ENCODE data around the gene MTM1.

Gene MTM1

GRCh38 chrX:150683536-150684146, 115.2 kb downstream of the MTM1 start:
- peak; percentile 45 for TF ChIP-seq RAD21 (IDR thresholded peaks at IDR 0.05; ENCODE audit: low read depth)
- TF ChIP-seq FOXM1 (IDR thresholded peaks at IDR 0.05; ENCODE audit: borderline replicate concordance, low read depth) = no peak

GRCh38 chrX:150688911-150689451, 120.6 kb downstream of the MTM1 start:
- TF ChIP-seq TEAD4 (IDR thresholded peaks at IDR 0.05) (peak; percentile 5; the same call in 1 of the 2 replicates), YY1 (IDR thresholded peaks at IDR 0.05; ENCODE audit: low read depth) (no peak), REST (IDR thresholded peaks at IDR 0.05; ENCODE audit: low read depth) (no peak), TCF12 (IDR thresholded peaks at IDR 0.05; ENCODE audit: low read depth) (0 out of 2 replicates have a peak, but pooled peaks have one; percentile 34), MAX (IDR thresholded peaks at IDR 0.05) (peak; percentile 36; the same call in 1 of the 2 replicates), NFIC (IDR thresholded peaks at IDR 0.05) (peak; percentile 11; the same call in 1 of the 2 replicates), EP300 (IDR thresholded peaks at IDR 0.05; ENCODE audit: borderline replicate concordance) (no peak; the same call in 1 of the 2 replicates)

GRCh38 chrX:150690126-150690525, 121.7 kb downstream of the MTM1 start:
- TF ChIP-seq ZBTB7A (IDR thresholded peaks at IDR 0.05; ENCODE audit: low read depth) = no peak
- TF ChIP-seq YY1 (IDR thresholded peaks at IDR 0.05; ENCODE audit: low read depth) = peak; percentile 72
- no peak for TF ChIP-seq USF1 (IDR thresholded peaks at IDR 0.05)
- TF ChIP-seq REST (IDR thresholded peaks at IDR 0.05; ENCODE audit: low read depth) = no peak
- no peak for TF ChIP-seq EGR1 (IDR thresholded peaks at IDR 0.05)
- no peak for TF ChIP-seq MAX (IDR thresholded peaks at IDR 0.05)
- no peak for TF ChIP-seq RAD21 (IDR thresholded peaks at IDR 0.05; ENCODE audit: low read depth)
- TF ChIP-seq CREB1 (IDR thresholded peaks at IDR 0.05; ENCODE audit: low read depth) = no peak
- no peak for TF ChIP-seq EP300 (IDR thresholded peaks at IDR 0.05; ENCODE audit: borderline replicate concordance)
- peak; percentile 47; the same call in 1 of the 2 replicates for TF ChIP-seq TEAD4 (IDR thresholded peaks at IDR 0.05)
- no peak for TF ChIP-seq FOXM1 (IDR thresholded peaks at IDR 0.05; ENCODE audit: borderline replicate concordance, low read depth)
- TF ChIP-seq TAF1 (IDR thresholded peaks at IDR 0.05; ENCODE audit: low read depth) = no peak
- peak; percentile 63; the same call in 1 of the 2 replicates for TF ChIP-seq NFIC (IDR thresholded peaks at IDR 0.05)
- TF ChIP-seq TCF12 (IDR thresholded peaks at IDR 0.05; ENCODE audit: low read depth) = peak; percentile 53; the same call in 1 of the 2 replicates

- TF ChIP-seq ZBTB7A (IDR thresholded peaks at IDR 0.05; ENCODE audit: low read depth) (no peak), USF1 (IDR thresholded peaks at IDR 0.05) (no peak), REST (IDR thresholded peaks at IDR 0.05; ENCODE audit: low read depth) (no peak), TAF1 (IDR thresholded peaks at IDR 0.05; ENCODE audit: low read depth) (no peak), CEBPB (IDR thresholded peaks at IDR 0.05) (no peak)
Observed at GRCh38 chrX:150692296-150692695, 123.9 kb downstream of the MTM1 start.

Data from Ishikawa (cell line).